B cell (primary cell): ENCODE data around the gene MTO1. TPM values are rescaled to one million over a fixed set of nuclear protein-coding genes. Genes with fewer than 3 reads are reported as not detected.
A peak's percentile ranks its signal among the peaks of the same experiment; 100 is the strongest.

Experiments used
- ATAC-seq: fragments of 200-7000 bp; cut with Tn5 transposase; one replicate; pipeline ENCODE4 v1.10.0; 2021; ENCODE audit warnings: low read depth, mild to moderate bottlenecking, moderate number of reproducible peaks, moderate library complexity
- CTCF ChIA-PET: fragments of 350-600 bp; sonication (Branson Sonifier 250); formaldehyde crosslinking; loops from one replicate; lab custom pipeline; 2021; ENCODE audit warnings: antibody characterized with exemption, inconsistent platforms; lab: Charles Lee
- POLR2A ChIA-PET: fragments of 350-600 bp; sonication (Branson Sonifier 250); formaldehyde crosslinking; loops from one replicate; lab custom pipeline; 2021; ENCODE audit warnings: antibody characterized with exemption; lab: Charles Lee
- DNase-seq: peaks from one replicate; pipeline ENCODE4 v3.0.0; 2013
- H2AFZ ChIP-seq: 2 replicates; pipeline ENCODE4 v1.6.1; 2012; ENCODE audit warnings: mild to moderate bottlenecking, low read depth, low read length; ENCODE audit not compliant: insufficient read depth, poor library complexity, severe bottlenecking
- H3K27ac ChIP-seq, 2 donors: 1 replicate in 1 of 2; 2 replicates in 1 of 2; pipeline ENCODE4 v1.5.1; 2012 to 2013; ENCODE audit warnings: low read length in 2 of 2, mild to moderate bottlenecking in 2 of 2, moderate library complexity in 1 of 2
- H3K27me3 ChIP-seq, 4 experiments: fragments of 200-600 bp in 1 of 4; sonication (generic) in 1 of 4; replicated peaks in 1 of 4; 1 replicate in 2 of 4; 2 replicates in 2 of 4; pipeline versions ENCODE4 v1.6.1 to v1.7.0; 2013 to 2016; ENCODE audit warnings: low read length in 3 of 4, mild to moderate bottlenecking in 2 of 4, mixed read lengths in 1 of 4, moderate library complexity in 1 of 4; ENCODE audit not compliant: insufficient read depth in 4 of 4, control insufficient read depth in 3 of 4; ENCODE audit errors: control extremely low read depth in 1 of 4
- H3K36me3 ChIP-seq, 2 experiments: replicated peaks in 1 of 2; 1 replicate in 1 of 2; 2 replicates in 1 of 2; pipeline versions ENCODE4 v1.6.1 to v1.7.1; 2013; ENCODE audit warnings: low read length in 1 of 2; ENCODE audit not compliant: insufficient read depth in 2 of 2, control insufficient read depth in 1 of 2; ENCODE audit errors: control extremely low read depth in 1 of 2, extremely low read depth in 1 of 2
- H3K4me1 ChIP-seq, 2 donors: fragments of 200-600 bp in 1 of 2; sonication (generic) in 1 of 2; 1 replicate in 1 of 2; 2 replicates in 1 of 2; pipeline versions ENCODE4 v1.5.1 to v1.6.1; 2013 to 2017; ENCODE audit warnings: low read length in 2 of 2; ENCODE audit not compliant: control insufficient read depth in 2 of 2, insufficient read depth in 2 of 2
- H3K4me2 ChIP-seq: replicated peaks from 2 replicates; pipeline ENCODE3; 2012; ENCODE audit warnings: mild to moderate bottlenecking, low read depth, low read length; ENCODE audit not compliant: poor library complexity, severe bottlenecking
- H3K4me3 ChIP-seq, 5 experiments: fragments of 200-600 bp in 1 of 5; sonication (generic) in 1 of 5; 1 replicate in 3 of 5; 2 replicates in 2 of 5; pipeline versions ENCODE4 v1.5.1 to v1.7.0; 2011 to 2016; ENCODE audit warnings: low read length in 4 of 5, mild to moderate bottlenecking in 4 of 5, low read depth in 2 of 5, control low read depth in 1 of 5, moderate library complexity in 1 of 5; ENCODE audit not compliant: insufficient read depth in 1 of 5; ENCODE audit errors: control extremely low read depth in 1 of 5, extremely low read depth in 1 of 5
- H3K79me2 ChIP-seq: fragments of 200-600 bp; sonication (generic); one replicate; pipeline ENCODE4 v1.6.0; 2016; ENCODE audit warnings: low read length; ENCODE audit not compliant: control insufficient read depth, insufficient read depth
- H3K9ac ChIP-seq: fragments of 200-600 bp; sonication (generic); 2 replicates; pipeline ENCODE4 v1.6.1; 2017; ENCODE audit warnings: mild to moderate bottlenecking, low read length, moderate library complexity
- H3K9me3 ChIP-seq, 3 donors: one replicate each; pipeline versions ENCODE4 v1.6.1 to v1.7.1; 2013; ENCODE audit warnings: low read length in 2 of 3; ENCODE audit not compliant: control insufficient read depth in 2 of 3, insufficient read depth in 1 of 3; ENCODE audit errors: control extremely low read depth in 1 of 3
- H4K20me1 ChIP-seq: 2 replicates; pipeline ENCODE4 v1.6.0; 2012; ENCODE audit warnings: mild to moderate bottlenecking, low read length; ENCODE audit not compliant: insufficient read depth, control insufficient read depth, poor library complexity, severe bottlenecking
- H3K27ac Mint-ChIP-seq: one replicate; pipeline ENCODE4 v1.8.0; 2021; ENCODE audit warnings: mixed read lengths
- H3K27me3 Mint-ChIP-seq: one replicate; pipeline ENCODE4 v1.8.0; 2021; ENCODE audit warnings: mixed read lengths
- H3K4me1 Mint-ChIP-seq: one replicate; pipeline ENCODE4 v1.8.0; 2021; ENCODE audit warnings: mixed read lengths
- H3K4me3 Mint-ChIP-seq: one replicate; pipeline ENCODE4 v1.8.0; 2021; ENCODE audit warnings: mixed read lengths
- H3K9me3 Mint-ChIP-seq: one replicate; pipeline ENCODE4 v1.8.0; 2022; ENCODE audit warnings: mixed read lengths; ENCODE audit not compliant: insufficient read depth
- CTCF ChIP-seq: fragments of 200-600 bp; IDR thresholded peaks from one replicate; pipeline ENCODE4 v1.8.0; 2022; ENCODE audit warnings: antibody characterized with exemption, mild to moderate bottlenecking
- EZH2 ChIP-seq: IDR thresholded peaks from 2 replicates; pipeline ENCODE4 v1.6.1; 2012; ENCODE audit warnings: borderline replicate concordance, low read depth, mild to moderate bottlenecking, moderate library complexity, low read length; ENCODE audit not compliant: insufficient read depth, poor library complexity, severe bottlenecking
- WGBS: methylation state at CpG from one replicate; pipeline ENCODE4 v1.1.5; 2013; ENCODE audit warnings: missing lambda C conversion rate; ENCODE audit not compliant: insufficient coverage; 5-methylcytosine and 5-hydroxymethylcytosine counted together
- intact Hi-C: fragments of 100-400 bp; cut with micrococcal nuclease; formaldehyde crosslinking; loops from one replicate; pipeline ENCODE4 v1.10.0; 2022
- polyA plus RNA-seq: library from polyadenylated mRNA; depleted of rRNA; stranded (reverse); fragments of >200 nt; gene quantifications from 2 replicates; pipeline ENCODE4 v1.2.3, GENCODE V29; 2012
- total RNA-seq, 2 donors: library from RNA; stranded (reverse); fragments of 120-200 nt in 1 of 2; gene quantifications; 1 replicate in 1 of 2; 2 replicates in 1 of 2; pipeline versions ENCODE4 v1.2.3 to v1.2.4, GENCODE V29; 2013 to 2022

The MTO1 gene
- total and polyA plus RNA-seq, 2 donors (not counting 1 experiment from before 2014, with no cell fraction given): 52.1 to 84.4 TPM

- DNase-seq (no peak), ATAC-seq (no peak)
- H3K36me3 ChIP-seq: peaks cover 8 to 36% of the 10 kb centered on the region in 2 experiments
- intact Hi-C loops: no loop called here
- no peak overlapping the region for H3K27ac ChIP-seq
- no peak overlapping the region for H3K27ac Mint-ChIP-seq
- POLR2A ChIA-PET: interaction anchor here (1.1 to 1.9 kb wide), 2 partner anchors 62 to 98 kb away, joined by 3 to 8 read pairs; partner anchors contain the start of gene CGAS
- no peaks in the 10 kb centered on the region for H3K27me3 Mint-ChIP-seq
- no CpG with 5 or more reads among the region's 3 CpGs for WGBS
- H3K4me3 ChIP-seq: no peak overlapping the region
- H3K79me2 ChIP-seq: peaks cover 6% of the 10 kb centered on the region
- no peak overlapping the region for H3K9ac ChIP-seq
- no peak overlapping the region for H3K4me2 ChIP-seq
- H2AFZ ChIP-seq: no peak overlapping the region
- peaks cover 36% of the 10 kb centered on the region for H4K20me1 ChIP-seq
- H3K9me3 Mint-ChIP-seq: no peaks in the 10 kb centered on the region
- TF ChIP-seq EZH2: no peak
- TF ChIP-seq CTCF: no peak
- no peaks in the 10 kb centered on the region for H3K27me3 ChIP-seq
- CTCF ChIA-PET: interaction anchor here (0.7 to 11.4 kb wide), 6 partner anchors 11 to 140 kb away, joined by 3 to 261 read pairs (median 8); partner anchors contain the start of gene SLC17A5
- no peak overlapping the region for H3K4me3 Mint-ChIP-seq
- peaks cover 44% of the 10 kb centered on the region for H3K4me1 Mint-ChIP-seq
- H3K4me1 ChIP-seq: peaks cover 32 to 39% of the 10 kb centered on the region in 2 donors
- no peaks in the 10 kb centered on the region for H3K9me3 ChIP-seq
These were observed 51.9 kb downstream of the MTO1 start for GRCh38 chr6:73513496-73513854.

GRCh38 chr6:73514746-73515110 is 53.2 kb downstream of the MTO1 start:
- peaks cover 17% of the 10 kb centered on the region for H3K79me2 ChIP-seq
- peaks cover 44 to 52% of the 10 kb centered on the region in 2 donors for H3K4me1 ChIP-seq
- Mint-ChIP-seq H3K27me3 (no peaks in the 10 kb centered on the region), H3K9me3 (no peaks in the 10 kb centered on the region), H3K27ac (peak overlapping the region; percentile 86), H3K4me1 (peaks cover 56% of the 10 kb centered on the region), H3K4me3 (peak overlapping the region; percentile 70)
- ATAC-seq (no peak), DNase-seq (no peak)
- H3K4me3 ChIP-seq: no peak overlapping the region
- WGBS: 40% methylated on average over 1 of the region's 3 CpGs
- H3K27ac ChIP-seq: peak overlapping the region; percentile 53 to 69
- H3K9me3 ChIP-seq: no peaks in the 10 kb centered on the region
- POLR2A ChIA-PET: interaction anchor here (1.5 to 1.9 kb wide), 2 partner anchors 97 to 138 kb away, joined by 8 read pairs; no protein-coding TSS in a partner anchor
- CTCF ChIA-PET: interaction anchor here (0.8 to 11.4 kb wide), 11 partner anchors 9 to 222 kb away, joined by 3 to 261 read pairs (median 3); partner anchors contain the start of gene SLC17A5
- H3K9ac ChIP-seq: no peak overlapping the region
- H2AFZ ChIP-seq: no peak overlapping the region
- intact Hi-C loops: loop anchor here (1.0 to 2.0 kb wide), 5 partner anchors 42 to 218 kb away; no protein-coding TSS in a partner anchor
- TF ChIP-seq CTCF (no peak), EZH2 (no peak)
- peaks cover 16 to 47% of the 10 kb centered on the region in 2 experiments for H3K36me3 ChIP-seq
- H4K20me1 ChIP-seq: peaks cover 48% of the 10 kb centered on the region
- H3K27me3 ChIP-seq: no peaks in the 10 kb centered on the region
- peak overlapping the region; percentile 42 for H3K4me2 ChIP-seq
